Esophagus squamous epithelium (tissue), 4 donors: Measurements from ENCODE around the gene EPB41L2.

ENCODE experiments used
- CTCF ChIP-seq, 6 experiments: fragments of 450-650 bp in 4 of 6; fragments of 200-600 bp in 2 of 6; sonication (generic) in 2 of 6; IDR thresholded peaks; one replicate each; pipeline ENCODE4 v1.5.1; 2016 to 2019; ENCODE audit warnings: antibody characterized with exemption in 6 of 6, mild to moderate bottlenecking in 4 of 6, moderate library complexity in 4 of 6
- POLR2A ChIP-seq, 4 donors: fragments of 450-650 bp; IDR thresholded peaks; one replicate each; pipeline ENCODE4 v1.6.1; 2017; ENCODE audit warnings: antibody characterized with exemption in 4 of 4, mild to moderate bottlenecking in 4 of 4, moderate library complexity in 3 of 4

- TF ChIP-seq CTCF (IDR thresholded peaks at IDR 0.05) (no peak), POLR2A (IDR thresholded peaks at IDR 0.05) (no peak)
Observed at GRCh38 chr6:130958468-130958867, 104.6 kb downstream of the EPB41L2 start.
